H9 (cell line): ENCODE data around the gene DPP8. TPM values are rescaled to one million over a fixed set of nuclear protein-coding genes. Genes with fewer than 3 reads are reported as not detected.

Source experiments
- DNase-seq: peaks from one replicate; pipeline ENCODE4 v3.0.0-alpha.2; 2017
- H2AFZ ChIP-seq: one replicate; pipeline ENCODE4 v1.6.1; 2013; ENCODE audit warnings: mild to moderate bottlenecking, low read length, control low read depth, moderate library complexity
- H2AK5ac ChIP-seq: 2 replicates; pipeline ENCODE4 v1.6.1; 2013; ENCODE audit warnings: low read length, control low read depth, mixed read lengths; ENCODE audit not compliant: insufficient read length
- H2BK120ac ChIP-seq: one replicate; pipeline ENCODE4 v1.6.1; 2013; ENCODE audit warnings: low read depth, mild to moderate bottlenecking, low read length, control low read depth, inconsistent platforms; ENCODE audit not compliant: poor library complexity, severe bottlenecking
- H2BK12ac ChIP-seq: 2 replicates; pipeline ENCODE4 v1.6.1; 2013; ENCODE audit warnings: low read length, control low read depth, mixed read lengths, low read depth; ENCODE audit not compliant: insufficient read length
- H2BK15ac ChIP-seq: 2 replicates; pipeline ENCODE4 v1.6.1; 2013; ENCODE audit warnings: low read depth, low read length, control low read depth
- H2BK20ac ChIP-seq: one replicate; pipeline ENCODE4 v1.6.1; 2013; ENCODE audit warnings: low read depth, mild to moderate bottlenecking, low read length, control low read depth, inconsistent platforms; ENCODE audit not compliant: poor library complexity, severe bottlenecking
- H2BK5ac ChIP-seq: 2 replicates; pipeline ENCODE4 v1.6.1; 2013; ENCODE audit warnings: low read length, control low read depth, mixed read lengths; ENCODE audit not compliant: insufficient read length
- H3K14ac ChIP-seq: 2 replicates; pipeline ENCODE4 v1.6.1; 2013; ENCODE audit warnings: low read length, control low read depth; ENCODE audit not compliant: insufficient read depth
- H3K18ac ChIP-seq: 2 replicates; pipeline ENCODE4 v1.6.1; 2013; ENCODE audit warnings: low read depth, mild to moderate bottlenecking, mixed read lengths, low read length, control low read depth; ENCODE audit not compliant: insufficient read length
- H3K23ac ChIP-seq: 2 replicates; pipeline ENCODE4 v1.6.1; 2013; ENCODE audit warnings: low read length, control low read depth, mixed read lengths, low read depth; ENCODE audit not compliant: insufficient read length
- H3K23me2 ChIP-seq: 2 replicates; pipeline ENCODE4 v1.6.1; 2013; ENCODE audit warnings: low read depth, mild to moderate bottlenecking, mixed read lengths, low read length, control low read depth; ENCODE audit not compliant: insufficient read length, poor library complexity, severe bottlenecking
- H3K27ac ChIP-seq: 2 replicates; pipeline ENCODE4 v1.5.1; 2013; ENCODE audit warnings: low read length, control low read depth, mixed read lengths, low read depth; ENCODE audit not compliant: insufficient read length
- H3K27me3 ChIP-seq: 2 replicates; pipeline ENCODE4 v1.6.1; 2013; ENCODE audit warnings: low read length, control low read depth, inconsistent platforms; ENCODE audit not compliant: insufficient read depth
- H3K4ac ChIP-seq: 2 replicates; pipeline ENCODE4 v1.6.1; 2013; ENCODE audit warnings: low read depth, mild to moderate bottlenecking, control low read depth, inconsistent platforms, low read length, moderate library complexity
- H3K4me1 ChIP-seq: 2 replicates; pipeline ENCODE4 v1.6.1; 2013; ENCODE audit warnings: low read length, control low read depth, inconsistent platforms; ENCODE audit not compliant: insufficient read depth
- H3K4me2 ChIP-seq: 2 replicates; pipeline ENCODE4 v1.6.1; 2013; ENCODE audit warnings: low read length, control low read depth, mixed read lengths; ENCODE audit not compliant: insufficient read length, insufficient read depth
- H3K56ac ChIP-seq: 2 replicates; pipeline ENCODE4 v1.6.1; 2013; ENCODE audit warnings: low read depth, mild to moderate bottlenecking, mixed read lengths, low read length, control low read depth; ENCODE audit not compliant: insufficient read length
- H3K79me1 ChIP-seq: 2 replicates; pipeline ENCODE4 v1.6.1; 2013; ENCODE audit warnings: low read depth, mild to moderate bottlenecking, moderate library complexity, low read length, control low read depth, inconsistent platforms; ENCODE audit not compliant: insufficient read depth, poor library complexity, severe bottlenecking
- H3K79me2 ChIP-seq: 2 replicates; pipeline ENCODE4 v1.6.1; 2013; ENCODE audit warnings: low read length, control low read depth, inconsistent platforms; ENCODE audit not compliant: insufficient read depth
- H3K9ac ChIP-seq: 2 replicates; pipeline ENCODE4 v1.6.1; 2013; ENCODE audit warnings: low read length, control low read depth, mixed read lengths; ENCODE audit not compliant: insufficient read length; ENCODE audit errors: extremely low read depth
- H3K9me3 ChIP-seq: one replicate; pipeline ENCODE4 v1.6.1; 2013; ENCODE audit warnings: low read depth, low read length, inconsistent platforms; ENCODE audit not compliant: control insufficient read depth
- H3T11ph ChIP-seq: one replicate; pipeline ENCODE4 v1.6.1; 2013; ENCODE audit warnings: mild to moderate bottlenecking, low read length, control low read depth, inconsistent platforms
- H4K20me1 ChIP-seq: one replicate; pipeline ENCODE4 v1.6.1; 2013; ENCODE audit not compliant: control insufficient read depth, insufficient read length, insufficient read depth
- H4K5ac ChIP-seq: 2 replicates; pipeline ENCODE4 v1.6.1; 2013; ENCODE audit warnings: low read depth, mild to moderate bottlenecking, mixed read lengths, low read length, control low read depth; ENCODE audit not compliant: insufficient read length
- H4K8ac ChIP-seq: replicated peaks from 2 replicates; pipeline ENCODE4 v1.6.1; 2013; ENCODE audit warnings: low read length, control low read depth, mixed read lengths, low read depth; ENCODE audit not compliant: insufficient read length
- H4K91ac ChIP-seq: 2 replicates; pipeline ENCODE4 v1.6.1; 2013; ENCODE audit warnings: low read depth, mild to moderate bottlenecking, moderate library complexity, mixed read lengths, low read length, control low read depth; ENCODE audit not compliant: insufficient read length
- H3K27ac Mint-ChIP-seq, 3 experiments: 2 replicates in 2 of 3; 3 replicates in 1 of 3; pipeline ENCODE4 v1.8.0; 2020 to 2021; ENCODE audit warnings: mixed read lengths in 3 of 3, mild to moderate bottlenecking in 1 of 3, moderate library complexity in 1 of 3
- H3K27me3 Mint-ChIP-seq: 2 replicates; pipeline ENCODE4 v1.8.0; 2021; ENCODE audit warnings: low read depth, mild to moderate bottlenecking, moderate library complexity, mixed read lengths
- H3K36me3 Mint-ChIP-seq, 3 experiments: 2 replicates in 2 of 3; 3 replicates in 1 of 3; pipeline ENCODE4 v1.8.0; 2020 to 2021; ENCODE audit warnings: low read depth in 3 of 3, mixed read lengths in 3 of 3; ENCODE audit not compliant: insufficient read depth in 1 of 3
- H3K4me1 Mint-ChIP-seq, 2 experiments: 2 replicates each; pipeline ENCODE4 v1.8.0; 2020; ENCODE audit warnings: mixed read lengths in 2 of 2
- H3K4me3 Mint-ChIP-seq, 2 experiments: 2 replicates in 1 of 2; 3 replicates in 1 of 2; pipeline ENCODE4 v1.8.0; 2020 to 2021; ENCODE audit warnings: mild to moderate bottlenecking in 2 of 2, mixed read lengths in 2 of 2, moderate library complexity in 1 of 2
- H3K9me3 Mint-ChIP-seq, 2 experiments: 2 replicates in 1 of 2; 3 replicates in 1 of 2; pipeline ENCODE4 v1.8.0; 2020; ENCODE audit warnings: mild to moderate bottlenecking in 2 of 2, mixed read lengths in 2 of 2, moderate library complexity in 1 of 2
- WGBS: extraction: QIAGEN DNeasy Blood & Tissue Kit; methylation state at CpG from one replicate; pipeline ENCODE4 v1.1.7; 2013; ENCODE audit warnings: missing lambda C conversion rate, low lambda C conversion rate, mixed read lengths; ENCODE audit not compliant: insufficient read length; ENCODE audit errors: extremely low coverage; 5-methylcytosine and 5-hydroxymethylcytosine counted together
- total RNA-seq: library from RNA; stranded (reverse); gene quantifications from 2 replicates; pipeline ENCODE4 v1.2.1, GENCODE V29; 2021
- TF ChIP-seq, protein P1 (sequence below): fragments of 200-600 bp; sonication (generic); conservative IDR thresholded peaks from 3 replicates; pipeline ENCODE4 v1.8.0; 2021; ENCODE audit warnings: antibody characterized with exemption, mild to moderate bottlenecking

Gene DPP8
- total RNA-seq, 1 experiment from 2014 or later, result 26.6 TPM

DNA sequence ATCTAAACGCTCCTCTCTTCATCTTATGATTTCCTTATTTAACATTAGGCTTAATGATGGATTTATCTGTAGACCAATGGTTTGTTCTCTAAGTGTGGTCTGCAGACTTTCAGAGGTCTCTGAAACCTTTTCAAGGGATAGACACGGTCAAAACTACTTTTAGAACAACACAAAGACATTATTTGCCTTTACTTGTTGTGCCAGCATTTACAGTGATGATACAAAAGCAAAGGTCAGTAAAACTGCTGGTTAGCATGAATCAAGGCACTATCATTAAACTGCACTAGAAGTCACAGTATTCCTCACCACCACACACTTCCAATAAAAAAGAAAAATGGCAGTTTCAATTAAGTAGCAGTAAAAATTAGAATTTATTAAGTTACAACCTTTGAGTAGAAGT, 70.3 kb downstream of the DPP8 start:
- no peak overlapping the region for H3K4ac ChIP-seq
- H3T11ph ChIP-seq, result no peak overlapping the region
- no peak overlapping the region for H2BK15ac ChIP-seq
- Mint-ChIP-seq H3K4me3 (no peak overlapping the region), H3K27me3 (no peaks in the 10 kb centered on the region), H3K4me1 (peaks cover 3 to 7% of the 10 kb centered on the region in 2 experiments; a peak in 2 of 4 replicates), H3K27ac (no peak overlapping the region), H3K36me3 (peaks cover 12 to 44% (median 29%) of the 10 kb centered on the region in 3 experiments; a peak in 6 of 7 replicates), H3K9me3 (no peaks in the 10 kb centered on the region)
- H3K79me1 ChIP-seq, result no peaks in the 10 kb centered on the region
- H3K27ac ChIP-seq, result no peak overlapping the region
- H3K56ac ChIP-seq, result no peak overlapping the region
- H2AK5ac ChIP-seq, result no peak overlapping the region
- no peak overlapping the region for H2BK12ac ChIP-seq
- WGBS, result no CpG with 5 or more reads among the region's 2 CpGs
- H3K9me3 ChIP-seq, result no peaks in the 10 kb centered on the region
- H3K23me2 ChIP-seq, result no peaks in the 10 kb centered on the region
- no peak overlapping the region for H4K8ac ChIP-seq
- TF ChIP-seq, protein P1, sequence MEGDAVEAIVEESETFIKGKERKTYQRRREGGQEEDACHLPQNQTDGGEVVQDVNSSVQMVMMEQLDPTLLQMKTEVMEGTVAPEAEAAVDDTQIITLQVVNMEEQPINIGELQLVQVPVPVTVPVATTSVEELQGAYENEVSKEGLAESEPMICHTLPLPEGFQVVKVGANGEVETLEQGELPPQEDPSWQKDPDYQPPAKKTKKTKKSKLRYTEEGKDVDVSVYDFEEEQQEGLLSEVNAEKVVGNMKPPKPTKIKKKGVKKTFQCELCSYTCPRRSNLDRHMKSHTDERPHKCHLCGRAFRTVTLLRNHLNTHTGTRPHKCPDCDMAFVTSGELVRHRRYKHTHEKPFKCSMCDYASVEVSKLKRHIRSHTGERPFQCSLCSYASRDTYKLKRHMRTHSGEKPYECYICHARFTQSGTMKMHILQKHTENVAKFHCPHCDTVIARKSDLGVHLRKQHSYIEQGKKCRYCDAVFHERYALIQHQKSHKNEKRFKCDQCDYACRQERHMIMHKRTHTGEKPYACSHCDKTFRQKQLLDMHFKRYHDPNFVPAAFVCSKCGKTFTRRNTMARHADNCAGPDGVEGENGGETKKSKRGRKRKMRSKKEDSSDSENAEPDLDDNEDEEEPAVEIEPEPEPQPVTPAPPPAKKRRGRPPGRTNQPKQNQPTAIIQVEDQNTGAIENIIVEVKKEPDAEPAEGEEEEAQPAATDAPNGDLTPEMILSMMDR, result no peak
- H3K9ac ChIP-seq, result no peak overlapping the region
- no peak overlapping the region for H3K14ac ChIP-seq
- no peak overlapping the region for H4K5ac ChIP-seq
- no peak overlapping the region for H2BK120ac ChIP-seq
- H3K23ac ChIP-seq, result no peak overlapping the region
- no peak for DNase-seq
- no peaks in the 10 kb centered on the region for H3K27me3 ChIP-seq
- H2AFZ ChIP-seq, result no peak overlapping the region
- H3K18ac ChIP-seq, result no peak overlapping the region
- no peaks in the 10 kb centered on the region for H4K20me1 ChIP-seq
- H4K91ac ChIP-seq, result no peak overlapping the region
- H3K4me2 ChIP-seq, result no peak overlapping the region
- peaks cover 1% of the 10 kb centered on the region; the same call in 1 of the 2 replicates for H3K79me2 ChIP-seq
- H2BK5ac ChIP-seq, result no peak overlapping the region
- H3K4me1 ChIP-seq, result no peaks in the 10 kb centered on the region
- H2BK20ac ChIP-seq, result no peak overlapping the region
